Left kidney (tissue), 2 donors: ENCODE measurements around the gene ITPK1. TPM values are rescaled to one million over a fixed set of nuclear protein-coding genes. Genes with fewer than 3 reads are reported as not detected.

Experiments used
- DNase-seq: peaks from one replicate; pipeline ENCODE4 v3.0.0-alpha.2; 2013
- polyA plus RNA-seq: library from polyadenylated mRNA; unstranded; fragments of 120-200 nt; gene quantifications from one replicate; pipeline ENCODE4 v1.2.1, GENCODE V29; 2013; ENCODE audit not compliant: insufficient read length

ITPK1 gene
- polyA plus RNA-seq, 1 donor: 27.1 TPM

- peak; percentile 69 for DNase-seq
These were observed 192.6 kb downstream of the ITPK1 start, which contains the start of gene CHGA for GRCh38 chr14:92922883-92923743. TSS of gene CHGA (plus strand) at chr14:92923150. CDS start at chr14:92923360, 210 bp downstream.

- DNase-seq: no peak
These were observed 193.5 kb downstream of the ITPK1 start for GRCh38 chr14:92922155-92922735.

- no peak for DNase-seq
These were observed 195.7 kb downstream of the ITPK1 start for GRCh38 chr14:92920001-92920400.

GRCh38 chr14:92917956-92918355 is 197.8 kb downstream of the ITPK1 start:
- DNase-seq: no peak

- no peak for DNase-seq
These were observed 198.4 kb downstream of the ITPK1 start for GRCh38 chr14:92917041-92917940.

GRCh38 chr14:92916201-92916600 is 199.5 kb downstream of the ITPK1 start:
- DNase-seq: no peak

- DNase-seq: peak; percentile 40
These were observed 201.6 kb downstream of the ITPK1 start for GRCh38 chr14:92914087-92914656.

GRCh38 chr14:92907316-92907911 is 208.3 kb downstream of the ITPK1 start:
- DNase-seq: no peak

- no peak for DNase-seq
These were observed 208.9 kb downstream of the ITPK1 start for GRCh38 chr14:92906823-92907222.

- no peak for DNase-seq
These were observed 209.3 kb downstream of the ITPK1 start for GRCh38 chr14:92906420-92906819.

GRCh38 chr14:92905667-92906066 is 210.1 kb downstream of the ITPK1 start:
- DNase-seq: no peak

GRCh38 chr14:92903359-92903758 is 212.4 kb downstream of the ITPK1 start:
- no peak for DNase-seq

- no peak for DNase-seq
These were observed 213.0 kb downstream of the ITPK1 start for GRCh38 chr14:92902726-92903125.

- DNase-seq: no peak
These were observed 213.5 kb downstream of the ITPK1 start for GRCh38 chr14:92902191-92902590.

GRCh38 chr14:92900660-92901059 is 215.1 kb downstream of the ITPK1 start:
- DNase-seq: no peak

GRCh38 chr14:92898566-92899131 is 217.1 kb downstream of the ITPK1 start:
- no peak for DNase-seq

- DNase-seq: no peak
These were observed 217.7 kb downstream of the ITPK1 start for GRCh38 chr14:92897922-92898565.

- DNase-seq: no peak
These were observed 220.3 kb downstream of the ITPK1 start for GRCh38 chr14:92895352-92895878.

- no peak for DNase-seq
These were observed 223.1 kb downstream of the ITPK1 start for GRCh38 chr14:92892589-92892988.

- no peak for DNase-seq
These were observed 224.7 kb downstream of the ITPK1 start for GRCh38 chr14:92890830-92891588.
